Glutamatergic neuron (in vitro differentiated cells): ENCODE measurements around the gene RAD1. TPM values are rescaled to one million over a fixed set of nuclear protein-coding genes. Genes with fewer than 3 reads are reported as not detected.

ENCODE experiments used
- DNase-seq: peaks from one replicate; pipeline ENCODE4 v3.0.0; 2022
- H3K27ac Mint-ChIP-seq: one replicate; pipeline ENCODE4 v1.8.0; 2020; ENCODE audit warnings: mild to moderate bottlenecking, mixed read lengths, inconsistent platforms; ENCODE audit not compliant: unreplicated experiment
- H3K27me3 Mint-ChIP-seq: one replicate; pipeline ENCODE4 v1.8.0; 2020; ENCODE audit warnings: mild to moderate bottlenecking, moderate library complexity, mixed read lengths, inconsistent platforms; ENCODE audit not compliant: unreplicated experiment
- H3K36me3 Mint-ChIP-seq: one replicate; pipeline ENCODE4 v1.8.0; 2020; ENCODE audit warnings: mild to moderate bottlenecking, mixed read lengths, inconsistent platforms; ENCODE audit not compliant: unreplicated experiment
- H3K4me1 Mint-ChIP-seq: one replicate; pipeline ENCODE4 v1.8.0; 2020; ENCODE audit warnings: mild to moderate bottlenecking, low read depth, mixed read lengths, inconsistent platforms; ENCODE audit not compliant: unreplicated experiment
- H3K4me3 Mint-ChIP-seq: one replicate; pipeline ENCODE4 v1.8.0; 2020; ENCODE audit warnings: mild to moderate bottlenecking, mixed read lengths, inconsistent platforms; ENCODE audit not compliant: unreplicated experiment
- H3K9me3 Mint-ChIP-seq: one replicate; pipeline ENCODE4 v1.8.0; 2020; ENCODE audit warnings: mild to moderate bottlenecking, moderate library complexity, mixed read lengths, inconsistent platforms; ENCODE audit not compliant: unreplicated experiment
- total RNA-seq: library from RNA; stranded (reverse); fragmentation: NEBNext Ultra II Directional; extraction: Animal tissue kit (Norgen Biotek cat#: 25700); gene quantifications from one replicate; pipeline ENCODE4 v1.2.1, GENCODE V29; 2021; ENCODE audit not compliant: unreplicated experiment
- TF ChIP-seq, protein P1 (sequence below): fragments of 200-600 bp; sonication (generic); IDR thresholded peaks from one replicate; pipeline ENCODE4 v1.5.0; 2021; ENCODE audit not compliant: partially characterized antibody, unreplicated experiment

Gene RAD1
- total RNA-seq, 1 donor from 2014 or later, result 21.9 TPM

GRCh38 chr5:34898258-34898895 is 16.9 kb downstream of the RAD1 start:
- TF ChIP-seq, protein P1, sequence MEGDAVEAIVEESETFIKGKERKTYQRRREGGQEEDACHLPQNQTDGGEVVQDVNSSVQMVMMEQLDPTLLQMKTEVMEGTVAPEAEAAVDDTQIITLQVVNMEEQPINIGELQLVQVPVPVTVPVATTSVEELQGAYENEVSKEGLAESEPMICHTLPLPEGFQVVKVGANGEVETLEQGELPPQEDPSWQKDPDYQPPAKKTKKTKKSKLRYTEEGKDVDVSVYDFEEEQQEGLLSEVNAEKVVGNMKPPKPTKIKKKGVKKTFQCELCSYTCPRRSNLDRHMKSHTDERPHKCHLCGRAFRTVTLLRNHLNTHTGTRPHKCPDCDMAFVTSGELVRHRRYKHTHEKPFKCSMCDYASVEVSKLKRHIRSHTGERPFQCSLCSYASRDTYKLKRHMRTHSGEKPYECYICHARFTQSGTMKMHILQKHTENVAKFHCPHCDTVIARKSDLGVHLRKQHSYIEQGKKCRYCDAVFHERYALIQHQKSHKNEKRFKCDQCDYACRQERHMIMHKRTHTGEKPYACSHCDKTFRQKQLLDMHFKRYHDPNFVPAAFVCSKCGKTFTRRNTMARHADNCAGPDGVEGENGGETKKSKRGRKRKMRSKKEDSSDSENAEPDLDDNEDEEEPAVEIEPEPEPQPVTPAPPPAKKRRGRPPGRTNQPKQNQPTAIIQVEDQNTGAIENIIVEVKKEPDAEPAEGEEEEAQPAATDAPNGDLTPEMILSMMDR, result peak; percentile 75
- Mint-ChIP-seq H3K4me1 (no peaks in the 10 kb centered on the region), H3K4me3 (no peak overlapping the region), H3K27ac (no peak overlapping the region), H3K27me3 (no peaks in the 10 kb centered on the region), H3K9me3 (no peaks in the 10 kb centered on the region), H3K36me3 (no peaks in the 10 kb centered on the region)
- DNase-seq, result peak; percentile 71

- no peak overlapping the region for H3K27ac Mint-ChIP-seq
- H3K4me3 Mint-ChIP-seq, result no peak overlapping the region
- DNase-seq, result no peak
- H3K9me3 Mint-ChIP-seq, result no peaks in the 10 kb centered on the region
- no peaks in the 10 kb centered on the region for H3K27me3 Mint-ChIP-seq
- H3K36me3 Mint-ChIP-seq, result no peaks in the 10 kb centered on the region
- H3K4me1 Mint-ChIP-seq, result no peaks in the 10 kb centered on the region
- TF ChIP-seq, protein P1, result no peak
Observed at GRCh38 chr5:34897646-34898045, 17.7 kb downstream of the RAD1 start.

DNA sequence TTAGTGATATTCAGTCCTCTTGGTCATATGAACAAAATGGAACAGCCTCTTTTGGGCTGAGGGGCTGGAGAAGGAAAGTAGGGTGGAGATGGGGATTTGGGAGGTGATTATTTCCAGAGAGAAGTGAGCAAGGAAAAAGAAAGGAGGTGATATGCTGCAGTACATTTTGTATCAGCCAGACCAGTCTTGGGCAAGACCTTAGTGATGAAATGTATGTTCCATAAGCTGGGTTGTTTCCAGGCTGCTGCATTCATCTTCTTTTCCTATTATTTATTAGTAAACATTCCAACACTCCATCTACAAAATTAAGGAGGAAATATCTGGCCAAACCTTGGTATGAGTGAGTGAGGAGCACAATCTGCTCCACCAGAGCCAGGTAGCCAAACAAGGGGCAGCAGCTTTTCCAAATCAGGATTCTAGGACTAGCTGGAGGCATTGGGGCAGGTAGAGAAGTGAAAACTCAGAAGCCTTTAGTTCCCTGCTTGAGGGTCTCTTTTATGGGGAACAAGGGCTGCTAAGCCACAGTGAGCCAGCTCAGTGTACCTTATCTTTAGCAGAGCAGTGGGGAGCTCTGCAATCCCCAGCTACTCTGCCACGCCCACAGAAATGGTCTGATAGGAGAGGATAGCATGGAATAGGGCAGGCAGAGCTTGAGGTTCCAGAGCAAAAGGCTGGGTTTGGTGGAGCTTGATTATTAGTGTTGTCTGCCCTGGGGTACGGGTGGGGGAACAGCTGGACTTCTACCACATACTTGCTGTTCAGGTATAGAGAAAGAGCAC is 19.5 kb downstream of the RAD1 start:
- no peak for DNase-seq
- TF ChIP-seq, protein P1, result no peak
- Mint-ChIP-seq H3K27ac (no peak overlapping the region), H3K27me3 (no peaks in the 10 kb centered on the region), H3K9me3 (no peaks in the 10 kb centered on the region), H3K4me3 (no peak overlapping the region), H3K4me1 (no peaks in the 10 kb centered on the region), H3K36me3 (no peaks in the 10 kb centered on the region)

GRCh38 chr5:34894716-34895115 is 20.6 kb downstream of the RAD1 start:
- Mint-ChIP-seq H3K9me3 (no peaks in the 10 kb centered on the region), H3K36me3 (no peaks in the 10 kb centered on the region), H3K4me3 (no peak overlapping the region), H3K4me1 (no peaks in the 10 kb centered on the region), H3K27me3 (no peaks in the 10 kb centered on the region), H3K27ac (no peak overlapping the region)
- no peak for DNase-seq
- TF ChIP-seq, protein P1, result no peak

- no peak for DNase-seq
- H3K4me1 Mint-ChIP-seq, result no peaks in the 10 kb centered on the region
- H3K4me3 Mint-ChIP-seq, result no peak overlapping the region
- TF ChIP-seq, protein P1, result no peak
- H3K36me3 Mint-ChIP-seq, result no peaks in the 10 kb centered on the region
- H3K27me3 Mint-ChIP-seq, result no peaks in the 10 kb centered on the region
- H3K27ac Mint-ChIP-seq, result no peak overlapping the region
- no peaks in the 10 kb centered on the region for H3K9me3 Mint-ChIP-seq
Observed at GRCh38 chr5:34892414-34892813, 22.9 kb downstream of the RAD1 start.
